MCF 10A (cell line): ENCODE data around the gene MRPL30. TPM values are rescaled to one million over a fixed set of nuclear protein-coding genes. Genes with fewer than 3 reads are reported as not detected.

Experiments used
- BruUV-seq: library from RNA; stranded (reverse); fragments of 400-500 nt; replicated peaks from 2 replicates; lab custom pipeline; 2021; lab: Mats Ljungman, UMichigan
- CTCF ChIA-PET: fragments of 300-600 bp; sonication (Branson Sonifier 250); formaldehyde crosslinking; extraction: SDS; loops from one replicate; lab custom pipeline; 2021; ENCODE audit warnings: antibody characterized with exemption, inconsistent platforms; lab: Yijun Ruan, JAX
- POLR2A ChIA-PET: fragments of 300-600, 350-650 bp; sonication (Branson Sonifier 250); formaldehyde crosslinking; extraction: SDS; loops from one replicate; lab custom pipeline; 2020; ENCODE audit warnings: antibody characterized with exemption, inconsistent platforms; lab: Yijun Ruan, JAX
- DNase-seq: peaks from one replicate; pipeline ENCODE4 v3.0.0-alpha.2; 2018; ENCODE audit not compliant: unreplicated experiment
- H3K27ac Mint-ChIP-seq: one replicate; pipeline ENCODE4 v1.8.0; 2022; ENCODE audit warnings: mild to moderate bottlenecking, low read depth, mixed read lengths; ENCODE audit not compliant: unreplicated experiment
- H3K27me3 Mint-ChIP-seq: one replicate; pipeline ENCODE4 v1.8.0; 2022; ENCODE audit warnings: mixed read lengths; ENCODE audit not compliant: insufficient read depth, unreplicated experiment
- H3K36me3 Mint-ChIP-seq: one replicate; pipeline ENCODE4 v1.8.0; 2022; ENCODE audit warnings: mild to moderate bottlenecking, moderate library complexity, mixed read lengths; ENCODE audit not compliant: insufficient read depth, unreplicated experiment
- H3K4me1 Mint-ChIP-seq: one replicate; pipeline ENCODE4 v1.8.0; 2022; ENCODE audit warnings: mixed read lengths; ENCODE audit not compliant: insufficient read depth, unreplicated experiment
- H3K4me3 Mint-ChIP-seq: one replicate; pipeline ENCODE4 v1.8.0; 2022; ENCODE audit warnings: mild to moderate bottlenecking, moderate library complexity, mixed read lengths; ENCODE audit not compliant: unreplicated experiment
- H3K9me3 Mint-ChIP-seq: one replicate; pipeline ENCODE4 v1.8.0; 2022; ENCODE audit warnings: mixed read lengths; ENCODE audit not compliant: unreplicated experiment
- CTCF ChIP-seq: fragments of 200-600 bp; IDR thresholded peaks from one replicate; pipeline ENCODE4 v1.8.0; 2022; ENCODE audit warnings: antibody characterized with exemption, mild to moderate bottlenecking; ENCODE audit not compliant: unreplicated experiment
- intact Hi-C: fragments of 100-400 bp; cut with micrococcal nuclease; formaldehyde crosslinking; loops from 2 replicates; pipeline ENCODE4 v1.14.1; 2022
- total RNA-seq: library from RNA; stranded (reverse); gene quantifications from 2 replicates; pipeline ENCODE4 v1.2.3, GENCODE V29; 2022

Gene MRPL30
- total RNA-seq, 1 experiment from 2014 or later: 42.5 TPM

- Mint-ChIP-seq H3K4me3 (no peak overlapping the region), H3K4me1 (peaks cover 20% of the 10 kb centered on the region), H3K36me3 (peaks cover 53% of the 10 kb centered on the region), H3K27ac (no peak overlapping the region), H3K27me3 (no peaks in the 10 kb centered on the region), H3K9me3 (no peaks in the 10 kb centered on the region)
- CTCF ChIA-PET: interaction anchor here (0.9 kb wide), 1 partner anchor 18 kb away, joined by 3 read pairs; the partner anchor contains the start of gene C2orf15
- POLR2A ChIA-PET: interaction anchor here (1.1 kb wide), 1 partner anchor 20 kb away, joined by 3 read pairs; no protein-coding TSS in a partner anchor
- intact Hi-C loops: loop anchor here (5.0 kb wide), 1 partner anchor 178 kb away; the partner anchor contains the start of genes EIF5B and TXNDC9
- BruUV-seq: no TSS peak
- DNase-seq: no peak
- TF ChIP-seq CTCF: no peak
These were observed 21.4 kb upstream of the MRPL30 start for GRCh38 chr2:99159594-99159993.

DNA sequence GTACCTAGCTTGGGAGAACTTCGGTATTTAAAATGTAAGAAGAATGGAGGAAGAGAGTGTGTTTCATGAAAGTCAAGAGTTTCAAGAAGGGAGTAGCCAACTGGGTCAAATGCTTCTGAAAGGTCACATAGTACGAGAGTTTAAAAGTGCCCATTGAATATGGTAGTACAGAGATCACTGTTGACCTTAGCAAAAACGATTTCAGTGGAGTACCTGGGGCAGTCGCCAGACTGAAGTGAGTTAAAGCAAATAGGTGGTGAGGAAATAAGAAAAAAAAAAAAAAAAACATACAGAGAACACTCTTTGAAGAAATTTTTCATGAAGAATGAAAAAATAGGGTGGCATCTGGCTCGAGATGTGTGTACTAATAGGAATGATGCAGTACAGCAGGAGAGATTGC is 14.8 kb upstream of the MRPL30 start:
- no peak overlapping the region for H3K4me3 Mint-ChIP-seq
- no peak overlapping the region for H3K27ac Mint-ChIP-seq
- DNase-seq: no peak
- BruUV-seq: no TSS peak
- ChIA-PET CTCF (interaction anchor here (1.0 to 2.0 kb wide), 4 partner anchors 9 to 14 kb away, joined by 4 to 7 read pairs (median 4); partner anchors contain the start of gene MITD1), POLR2A (interaction anchor here (2.4 to 4.5 kb wide), 3 partner anchors 11 to 25 kb away, joined by 11 to 31 read pairs (median 18); partner anchors contain the start of genes C2orf15, LIPT1, MITD1 and MRPL30)
- peaks cover 70% of the 10 kb centered on the region for H3K36me3 Mint-ChIP-seq
- intact Hi-C loops: no loop called here
- no peaks in the 10 kb centered on the region for H3K27me3 Mint-ChIP-seq
- H3K9me3 Mint-ChIP-seq: no peaks in the 10 kb centered on the region
- H3K4me1 Mint-ChIP-seq: no peaks in the 10 kb centered on the region
- no peak for TF ChIP-seq CTCF

DNA sequence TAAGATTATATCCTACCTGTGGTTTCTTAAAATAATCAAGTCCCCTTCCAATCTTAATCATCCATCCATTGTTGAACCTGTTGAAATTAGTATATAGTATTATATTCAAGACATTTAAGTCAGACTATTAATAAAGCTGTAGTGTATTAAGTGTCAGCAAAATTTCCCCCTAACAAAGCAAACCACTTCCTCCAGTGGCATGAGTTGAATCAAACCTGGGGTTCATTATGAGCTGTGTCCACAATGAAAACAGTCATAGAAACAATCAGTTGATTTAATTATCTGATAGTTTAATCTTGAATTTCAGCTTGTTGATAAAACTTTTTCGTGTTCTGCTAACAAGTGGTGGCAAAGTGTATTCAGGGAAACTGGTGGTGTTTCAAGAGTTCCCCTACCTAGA is 11.4 kb upstream of the MRPL30 start:
- ChIA-PET CTCF (interaction anchor here (1.9 kb wide), 1 partner anchor 28 kb away, joined by 5 read pairs; the partner anchor contains the start of gene C2orf15), POLR2A (interaction anchor here (0.7 to 4.5 kb wide), 3 partner anchors 11 to 61 kb away, joined by 3 to 31 read pairs (median 6); partner anchors contain the start of genes LIPT1, MITD1, MRPL30 and TSGA10)
- no peaks in the 10 kb centered on the region for H3K9me3 Mint-ChIP-seq
- no peaks in the 10 kb centered on the region for H3K4me1 Mint-ChIP-seq
- no peak for TF ChIP-seq CTCF
- no peak overlapping the region for H3K4me3 Mint-ChIP-seq
- BruUV-seq: no TSS peak
- DNase-seq: no peak
- H3K27ac Mint-ChIP-seq: no peak overlapping the region
- intact Hi-C loops: no loop called here
- no peaks in the 10 kb centered on the region for H3K27me3 Mint-ChIP-seq
- H3K36me3 Mint-ChIP-seq: peaks cover 78% of the 10 kb centered on the region

DNA sequence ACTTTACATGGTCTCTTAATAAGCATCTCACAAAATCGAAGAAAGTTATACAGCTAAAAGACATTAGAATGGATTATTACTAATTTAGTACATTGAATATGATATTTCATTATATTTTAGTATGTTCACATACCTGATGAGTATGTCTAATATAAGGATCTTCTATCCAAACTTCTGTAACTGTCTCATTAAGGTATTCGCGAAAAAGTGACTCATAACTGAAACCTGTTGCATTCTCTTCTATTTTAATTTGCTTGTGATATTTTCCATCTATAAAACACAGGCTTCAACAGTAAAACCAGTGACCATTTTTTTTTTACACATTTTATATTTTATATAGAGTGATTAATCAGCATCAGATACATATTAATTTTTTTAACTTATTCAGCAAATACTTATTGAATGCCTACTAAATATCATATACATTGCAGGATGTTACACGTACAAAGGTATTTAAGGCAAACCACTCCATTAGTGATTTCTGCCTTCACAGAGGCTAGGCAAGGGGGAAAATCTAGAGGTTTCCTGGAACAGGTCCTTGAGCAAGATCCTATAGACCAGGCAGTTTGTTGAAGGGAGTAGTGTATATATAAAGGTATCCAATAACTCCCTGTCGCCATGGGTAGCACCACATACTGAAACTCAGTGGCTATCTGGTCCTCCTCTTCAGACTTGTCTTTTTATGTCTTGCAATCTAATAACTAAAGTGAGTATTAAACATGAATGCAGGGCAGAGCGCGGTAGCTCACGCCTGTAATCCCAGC is 9.4 kb upstream of the MRPL30 start:
- Mint-ChIP-seq H3K4me3 (no peak overlapping the region), H3K4me1 (no peaks in the 10 kb centered on the region), H3K36me3 (peaks cover 75% of the 10 kb centered on the region), H3K27ac (no peak overlapping the region), H3K27me3 (no peaks in the 10 kb centered on the region), H3K9me3 (no peaks in the 10 kb centered on the region)
- intact Hi-C loops: no loop called here
- no peak for DNase-seq
- no TSS peak for BruUV-seq
- CTCF ChIA-PET: interaction anchor here (0.8 to 1.3 kb wide), 2 partner anchors 9 to 85 kb away, joined by 3 to 4 read pairs; no protein-coding TSS in a partner anchor
- POLR2A ChIA-PET: interaction anchor here (0.6 to 1.5 kb wide), 5 partner anchors 9 to 69 kb away, joined by 3 read pairs; no protein-coding TSS in a partner anchor
- no peak for TF ChIP-seq CTCF
